CD14-positive monocyte (primary cell): ENCODE data around the gene KAZALD1. TPM values are rescaled to one million over a fixed set of nuclear protein-coding genes. Genes with fewer than 3 reads are reported as not detected.
A peak's percentile ranks its signal among the peaks of the same experiment; 100 is the strongest.

Source experiments
- DNase-seq, 3 donors: peaks; one replicate each; pipeline ENCODE4 v3.0.0-alpha.2; 2011 to 2022
- H2AFZ ChIP-seq: 2 replicates; pipeline ENCODE4 v1.6.0; 2012; ENCODE audit warnings: mild to moderate bottlenecking, low read depth, low read length, inconsistent platforms; ENCODE audit not compliant: insufficient read depth, poor library complexity, severe bottlenecking
- H3K27ac ChIP-seq, 2 donors: 1 replicate in 1 of 2; 2 replicates in 1 of 2; pipeline ENCODE4 v1.5.1; 2012 to 2013; ENCODE audit warnings: low read length in 2 of 2, control low read depth in 1 of 2, inconsistent platforms in 1 of 2, low read depth in 1 of 2, mild to moderate bottlenecking in 1 of 2
- H3K27me3 ChIP-seq, 2 donors: one replicate each; pipeline versions ENCODE4 v1.6.0 to v1.6.1; 2011 to 2013; ENCODE audit warnings: low read length in 2 of 2; ENCODE audit not compliant: control insufficient read depth in 2 of 2, insufficient read depth in 2 of 2
- H3K36me3 ChIP-seq, 2 donors: replicated peaks in 1 of 2; 1 replicate in 1 of 2; 2 replicates in 1 of 2; pipeline versions ENCODE4 v1.5.1 to v1.6.1; 2012 to 2013; ENCODE audit warnings: low read length in 2 of 2, control low read depth in 1 of 2, inconsistent platforms in 1 of 2, mild to moderate bottlenecking in 1 of 2; ENCODE audit not compliant: insufficient read depth in 2 of 2, control insufficient read depth in 1 of 2
- H3K4me1 ChIP-seq, 2 donors: 1 replicate in 1 of 2; 2 replicates in 1 of 2; pipeline versions ENCODE4 v1.5.1 to v1.6.1; 2012 to 2013; ENCODE audit warnings: low read length in 2 of 2, control low read depth in 1 of 2, inconsistent platforms in 1 of 2, mild to moderate bottlenecking in 1 of 2, moderate library complexity in 1 of 2; ENCODE audit not compliant: insufficient read depth in 2 of 2, control insufficient read depth in 1 of 2
- H3K4me2 ChIP-seq: replicated peaks from 2 replicates; pipeline ENCODE3; 2012; ENCODE audit warnings: low read length, moderate library complexity, mild to moderate bottlenecking; ENCODE audit not compliant: poor library complexity, severe bottlenecking; ENCODE audit errors: extremely low read depth
- H3K4me3 ChIP-seq, 3 experiments: fragments of 200-600 bp in 1 of 3; sonication (generic) in 1 of 3; replicated peaks in 1 of 3; 1 replicate in 2 of 3; 2 replicates in 1 of 3; pipeline ENCODE4 v1.5.1; 2011 to 2013; ENCODE audit warnings: low read length in 3 of 3, mild to moderate bottlenecking in 3 of 3, control low read depth in 2 of 3, low read depth in 2 of 3, inconsistent platforms in 1 of 3, moderate library complexity in 1 of 3
- H3K79me2 ChIP-seq: 2 replicates; pipeline ENCODE4 v1.6.0; 2012; ENCODE audit warnings: mild to moderate bottlenecking, control low read depth, inconsistent platforms, low read length, moderate library complexity; ENCODE audit not compliant: insufficient read depth
- H3K9ac ChIP-seq: 2 replicates; pipeline ENCODE4 v1.6.0; 2017; ENCODE audit warnings: low read length, mild to moderate bottlenecking; ENCODE audit not compliant: insufficient read depth, poor library complexity, severe bottlenecking
- H3K9me3 ChIP-seq, 2 donors: replicated peaks in 1 of 2; 1 replicate in 1 of 2; 2 replicates in 1 of 2; pipeline versions ENCODE4 v1.5.1 to v1.6.1; 2012 to 2013; ENCODE audit warnings: low read length in 2 of 2, control low read depth in 1 of 2; ENCODE audit not compliant: control insufficient read depth in 1 of 2, insufficient read depth in 1 of 2
- H4K20me1 ChIP-seq: 2 replicates; pipeline ENCODE4 v1.6.0; 2012; ENCODE audit warnings: mild to moderate bottlenecking, low read length, control low read depth, moderate library complexity; ENCODE audit not compliant: insufficient read depth
- H3K27ac Mint-ChIP-seq, 7 donors: one replicate each; pipeline ENCODE4 v1.8.0; 2020; ENCODE audit warnings: mild to moderate bottlenecking in 7 of 7, mixed read lengths in 7 of 7, moderate library complexity in 6 of 7, inconsistent platforms in 2 of 7
- H3K27me3 Mint-ChIP-seq, 3 donors: one replicate each; pipeline ENCODE4 v1.8.0; 2021 to 2022; ENCODE audit warnings: low read depth in 3 of 3, mild to moderate bottlenecking in 3 of 3, mixed read lengths in 3 of 3, moderate library complexity in 3 of 3, inconsistent platforms in 1 of 3
- H3K36me3 Mint-ChIP-seq, 2 donors: one replicate each; pipeline ENCODE4 v1.8.0; 2020; ENCODE audit warnings: mixed read lengths in 2 of 2, inconsistent platforms in 1 of 2, mild to moderate bottlenecking in 1 of 2
- H3K4me1 Mint-ChIP-seq: one replicate; pipeline ENCODE4 v1.8.0; 2020; ENCODE audit warnings: mild to moderate bottlenecking, mixed read lengths
- H3K4me3 Mint-ChIP-seq, 2 donors: one replicate each; pipeline ENCODE4 v1.8.0; 2020; ENCODE audit warnings: mild to moderate bottlenecking in 2 of 2, mixed read lengths in 2 of 2, moderate library complexity in 1 of 2
- H3K9me3 Mint-ChIP-seq, 7 donors: one replicate each; pipeline ENCODE4 v1.8.0; 2020 to 2022; ENCODE audit warnings: mixed read lengths in 7 of 7, mild to moderate bottlenecking in 6 of 7, moderate library complexity in 6 of 7, inconsistent platforms in 2 of 7
- CTCF ChIP-seq: fragments of 200-600 bp; IDR thresholded peaks from one replicate; pipeline ENCODE4 v1.8.0; 2022; ENCODE audit warnings: antibody characterized with exemption, mild to moderate bottlenecking
- WGBS: methylation state at CpG from one replicate; pipeline ENCODE4 v1.1.5; 2013; ENCODE audit warnings: missing lambda C conversion rate; ENCODE audit not compliant: insufficient coverage; 5-methylcytosine and 5-hydroxymethylcytosine counted together
- intact Hi-C, 2 donors: fragments of 100-400 bp; cut with micrococcal nuclease; formaldehyde crosslinking; loops; one replicate each; pipeline versions ENCODE4 v1.15.0 to v1.15.1; 2023
- polyA plus RNA-seq, 3 donors: library from polyadenylated mRNA; depleted of rRNA in 1 of 3; unstranded in 2 of 3; stranded (reverse) in 1 of 3; fragments of 300-500 nt in 2 of 3; fragments of >200 nt in 1 of 3; fragmentation: Illumina TruSeq in 2 of 3; gene quantifications; 1 replicate in 2 of 3; 2 replicates in 1 of 3; pipeline ENCODE4 v1.2.3, GENCODE V29; 2012 to 2021

The KAZALD1 gene
- polyA plus RNA-seq, 3 donors, result 0.15 to 6.6 (median 0.53) TPM

GRCh38 chr10:101042667-101043362 is 19.0 kb upstream of the KAZALD1 start:
- Histone ChIP-seq H3K4me3 (peak overlapping the region; percentile 47 to 87 (median 60)), H2AFZ (peak overlapping the region; percentile 84), H3K4me2 (peak overlapping the region; percentile 74), H3K27ac (peak overlapping the region; percentile 80 to 83), H4K20me1 (no peaks in the 10 kb centered on the region), H3K4me1 (peaks cover 14 to 22% of the 10 kb centered on the region in 2 donors), H3K9me3 (peaks cover 0 to 6% of the 10 kb centered on the region in 2 donors), H3K9ac (peak overlapping the region; percentile 70), H3K27me3 (peaks cover 15 to 29% of the 10 kb centered on the region in 2 donors), H3K79me2 (no peaks in the 10 kb centered on the region), H3K36me3 (peaks cover 19 to 26% of the 10 kb centered on the region in 2 donors)
- Mint-ChIP-seq H3K27ac (peak overlapping the region; percentile 96 to 100 (median 99)), H3K27me3 (peaks cover 25 to 27% (median 26%) of the 10 kb centered on the region in 3 donors), H3K4me1 (peaks cover 23% of the 10 kb centered on the region), H3K36me3 (peaks cover 24 to 31% of the 10 kb centered on the region in 2 donors), H3K9me3 (peaks cover 0 to 9% (median 0%) of the 10 kb centered on the region in 7 donors), H3K4me3 (peak overlapping the region; percentile 96 to 99)
- TF ChIP-seq CTCF, result no peak
- peak; percentile 92 to 97 (median 93) for DNase-seq
- intact Hi-C loops, result loop anchor here in 1 of 2 donors (5.0 kb wide), 1 partner anchor 99 kb away; no protein-coding TSS in a partner anchor
- WGBS, result 0% methylated on average over 28 of the region's 40 CpGs

- intact Hi-C loops, result loop anchor here in 1 of 2 donors (5.0 kb wide), 1 partner anchor 99 kb away; no protein-coding TSS in a partner anchor
- peak overlapping the region; percentile 96 to 99 for H3K4me3 Mint-ChIP-seq
- peak overlapping the region; percentile 96 to 100 (median 99) for H3K27ac Mint-ChIP-seq
- peaks cover 0 to 12% (median 4%) of the 10 kb centered on the region in 7 donors for H3K9me3 Mint-ChIP-seq
- no peak for DNase-seq
- 10% methylated on average over 2 of the region's 2 CpGs for WGBS
- H4K20me1 ChIP-seq, result no peaks in the 10 kb centered on the region
- TF ChIP-seq CTCF, result no peak
- H3K36me3 Mint-ChIP-seq, result peaks cover 20 to 25% of the 10 kb centered on the region in 2 donors
- peak overlapping the region; percentile 47 to 87 (median 60) for H3K4me3 ChIP-seq
- H3K9me3 ChIP-seq, result peaks cover 0 to 6% of the 10 kb centered on the region in 2 donors
- peak overlapping the region; percentile 70 for H3K9ac ChIP-seq
- H3K27me3 ChIP-seq, result peaks cover 20 to 34% of the 10 kb centered on the region in 2 donors
- H3K4me2 ChIP-seq, result peak overlapping the region; percentile 74
- no peaks in the 10 kb centered on the region for H3K79me2 ChIP-seq
- peaks cover 24% of the 10 kb centered on the region for H3K4me1 Mint-ChIP-seq
- H3K4me1 ChIP-seq, result peaks cover 14 to 22% of the 10 kb centered on the region in 2 donors
- H3K27ac ChIP-seq, result peak overlapping the region; percentile 80 to 83
- H2AFZ ChIP-seq, result peak overlapping the region; percentile 84
- peaks cover 30 to 33% (median 32%) of the 10 kb centered on the region in 3 donors for H3K27me3 Mint-ChIP-seq
- H3K36me3 ChIP-seq, result peaks cover 14 to 21% of the 10 kb centered on the region in 2 donors
Observed at GRCh38 chr10:101043363-101043707, 18.5 kb upstream of the KAZALD1 start.
